Airway epithelial cell (primary cell): ENCODE data around the gene ASRGL1. TPM values are rescaled to one million over a fixed set of nuclear protein-coding genes. Genes with fewer than 3 reads are reported as not detected.

Source experiments
- total RNA-seq: library from RNA; depleted of rRNA; stranded (reverse); fragments of >200 nt; gene quantifications from 2 replicates; pipeline ENCODE4 v1.2.3, GENCODE V29; 2015

ASRGL1 gene
- total RNA-seq: not detected in 2 replicates

GRCh38 chr11:62337303-62338181 lies at the start of gene ASRGL1:
TSS of gene ASRGL1 (plus strand) at chr11:62337448. CDS start at chr11:62337978, 530 bp downstream.

DNA sequence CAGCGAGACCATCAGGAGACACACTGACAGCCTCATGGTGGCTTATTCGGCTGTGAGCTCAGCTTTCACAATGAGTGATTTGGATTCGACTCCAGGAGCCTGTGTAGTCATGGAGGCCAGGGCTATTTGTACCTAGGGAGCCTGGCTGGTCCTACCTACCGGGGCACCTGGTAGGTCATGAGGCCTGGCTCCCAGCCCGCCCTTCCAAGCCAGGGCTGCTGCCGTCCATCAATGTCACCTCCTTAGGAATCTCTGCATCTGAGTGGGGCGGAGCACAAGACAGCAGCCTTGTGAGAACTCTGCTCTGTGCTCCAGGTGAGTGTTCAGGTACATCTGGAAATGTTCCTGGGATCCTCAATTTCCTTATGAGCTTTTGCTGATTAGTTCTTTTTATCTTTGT lies 38.3 kb upstream of the ASRGL1 start, which contains the start of gene SCGB1D4:
Gene SCGB1D4, minus strand, starts transcription at position 101 of the 400 bp plus-strand sequence. Its CDS starts 65 bp downstream, at position 36.

DNA sequence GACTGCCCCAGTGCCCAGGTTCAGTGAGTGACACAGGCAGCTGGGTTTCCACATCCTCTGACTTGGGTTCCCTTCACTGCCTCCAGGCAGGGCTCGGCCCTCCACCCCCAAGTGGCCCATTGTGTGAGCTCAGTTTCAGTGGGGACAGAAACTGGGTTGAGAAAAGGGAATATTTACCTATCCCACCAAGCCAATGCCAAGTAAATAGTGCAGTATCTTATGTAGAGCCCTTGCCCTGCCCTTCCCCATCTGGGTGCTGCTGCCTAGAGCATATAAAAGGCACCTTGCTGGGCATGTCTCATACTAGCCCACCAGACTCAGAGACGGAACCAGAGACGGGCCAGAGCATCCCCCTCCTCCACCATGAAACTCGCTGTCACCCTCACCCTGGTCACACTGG lies 81.5 kb downstream of the ASRGL1 start, which contains the start of gene SCGB1A1:
Gene SCGB1A1, plus strand, starts transcription at position 301 of the 400 bp plus-strand sequence. Its CDS starts 63 bp downstream, at position 364.

Other genes starting within 250 kb of the ASRGL1 start
- gene INCENP, start 213.4 kb upstream of the ASRGL1 start, total RNA-seq: 20.1 and 33.5 TPM in 2 replicates
- gene SCGB1D1, start 147.2 kb upstream of the ASRGL1 start, total RNA-seq: not detected in 2 replicates
- gene SCGB2A1, start 128.8 kb upstream of the ASRGL1 start, total RNA-seq: not detected in 2 replicates
- gene SCGB1D2, start 95.2 kb upstream of the ASRGL1 start, total RNA-seq: not detected in 2 replicates
- gene SCGB2A2, start 67.3 kb upstream of the ASRGL1 start, total RNA-seq: not detected in 2 replicates
- gene SCGB1D4, start 38.4 kb upstream of the ASRGL1 start, total RNA-seq: not detected in 2 replicates
- not detected in 2 replicates for gene SCGB1A1, start 81.6 kb downstream of the ASRGL1 start, total RNA-seq
- gene AHNAK, start 209.4 kb downstream of the ASRGL1 start, total RNA-seq: 386 and 487 TPM in 2 replicates
- gene EEF1G, start 236.4 kb downstream of the ASRGL1 start, total RNA-seq: 2,164 and 2,188 TPM in 2 replicates